Measurements from ENCODE around the gene FZD4.
"Not testable (repeated sequence)": the region's sequence is repeated elsewhere in the genome, so short reads cannot be mapped to it uniquely, and the experiment has no call there.

FZD4 gene

DNA sequence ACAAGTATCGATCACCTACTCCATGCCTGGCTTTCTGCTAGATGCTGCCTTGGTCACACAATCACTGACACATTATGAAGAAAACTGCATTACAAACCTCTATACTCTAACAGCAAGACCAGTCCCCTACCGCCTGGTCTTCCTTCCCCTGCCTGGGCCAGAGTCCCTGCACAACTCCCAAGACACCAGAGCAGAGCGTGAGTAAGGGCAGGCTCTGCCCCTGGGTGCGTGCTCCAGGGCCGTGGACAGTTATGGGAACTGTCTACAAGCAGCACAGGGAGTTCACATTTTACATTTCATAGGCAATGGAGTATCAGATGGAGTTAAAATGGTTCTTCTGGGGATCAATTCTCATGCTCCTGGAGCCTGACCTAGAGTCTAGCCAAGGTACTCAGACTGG lies 6.5 kb downstream of the FZD4 start (continued):
- TF ChIP-seq INSM2 (tag by site-specific recombination; IDR thresholded peaks at IDR 0.05) (no peak), TSHZ1 (tag by site-specific recombination; IDR thresholded peaks at IDR 0.05; ENCODE audit: borderline replicate concordance) (no peak), ZNF423 (tag by site-specific recombination; IDR thresholded peaks at IDR 0.05) (no peak), ZNF354C (tag by site-specific recombination; IDR thresholded peaks at IDR 0.05; ENCODE audit: borderline replicate concordance, low read depth) (no peak), ZNF133 (tag by site-specific recombination; IDR thresholded peaks at IDR 0.05) (no peak), MZF1 (tag by site-specific recombination; IDR thresholded peaks at IDR 0.05; ENCODE audit: borderline replicate concordance) (no peak), KLF10 (tag by site-specific recombination; IDR thresholded peaks at IDR 0.05) (no peak)

- H3K4me3 ChIP-seq (ENCODE audit: low read depth, low read length) = no peak overlapping the region
- H3K27ac ChIP-seq (ENCODE audit: extremely low read depth, low read depth, low read length) = no peak overlapping the region
- H3K4me1 ChIP-seq (ENCODE audit: control insufficient read depth, insufficient read depth, low read length) = no peaks in the 10 kb centered on the region; the same call in 1 of the 2 replicates
- no peaks in the 10 kb centered on the region for H3K9me3 ChIP-seq (ENCODE audit: control insufficient read depth, insufficient read depth, low read depth, low read length)
- TF ChIP-seq ZNF654 (tag by site-specific recombination; IDR thresholded peaks at IDR 0.05; ENCODE audit: low read depth) (no peak), TCF7L2 (IDR thresholded peaks at IDR 0.05; ENCODE audit: borderline replicate concordance, low read depth, low read length) (no peak), ZNF292 (tag by site-specific recombination; IDR thresholded peaks at IDR 0.05; ENCODE audit: borderline replicate concordance, low read depth) (no peak), SP7 (tag by site-specific recombination; IDR thresholded peaks at IDR 0.05) (no peak), PATZ1 (tag by site-specific recombination; IDR thresholded peaks at IDR 0.05) (no peak), ZNF302 (tag by site-specific recombination; IDR thresholded peaks at IDR 0.05; ENCODE audit: low read depth) (no peak)
- TF ChIP-seq, protein P1, sequence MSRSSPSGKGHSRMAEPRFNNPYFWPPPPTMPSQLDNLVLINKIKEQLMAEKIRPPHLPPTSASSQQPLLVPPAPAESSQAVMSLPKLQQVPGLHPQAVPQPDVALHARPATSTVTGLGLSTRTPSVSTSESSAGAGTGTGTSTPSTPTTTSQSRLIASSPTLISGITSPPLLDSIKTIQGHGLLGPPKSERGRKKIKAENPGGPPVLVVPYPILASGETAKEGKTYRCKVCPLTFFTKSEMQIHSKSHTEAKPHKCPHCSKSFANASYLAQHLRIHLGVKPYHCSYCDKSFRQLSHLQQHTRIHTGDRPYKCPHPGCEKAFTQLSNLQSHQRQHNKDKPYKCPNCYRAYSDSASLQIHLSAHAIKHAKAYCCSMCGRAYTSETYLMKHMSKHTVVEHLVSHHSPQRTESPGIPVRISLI (tag by site-specific recombination; IDR thresholded peaks at IDR 0.05) = no peak
- TF ChIP-seq, protein P2, sequence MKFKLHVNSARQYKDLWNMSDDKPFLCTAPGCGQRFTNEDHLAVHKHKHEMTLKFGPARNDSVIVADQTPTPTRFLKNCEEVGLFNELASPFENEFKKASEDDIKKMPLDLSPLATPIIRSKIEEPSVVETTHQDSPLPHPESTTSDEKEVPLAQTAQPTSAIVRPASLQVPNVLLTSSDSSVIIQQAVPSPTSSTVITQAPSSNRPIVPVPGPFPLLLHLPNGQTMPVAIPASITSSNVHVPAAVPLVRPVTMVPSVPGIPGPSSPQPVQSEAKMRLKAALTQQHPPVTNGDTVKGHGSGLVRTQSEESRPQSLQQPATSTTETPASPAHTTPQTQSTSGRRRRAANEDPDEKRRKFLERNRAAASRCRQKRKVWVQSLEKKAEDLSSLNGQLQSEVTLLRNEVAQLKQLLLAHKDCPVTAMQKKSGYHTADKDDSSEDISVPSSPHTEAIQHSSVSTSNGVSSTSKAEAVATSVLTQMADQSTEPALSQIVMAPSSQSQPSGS (tag by site-specific recombination; IDR thresholded peaks at IDR 0.05; ENCODE audit: low read depth) = no peak
- peaks cover 0 to 26% of the 10 kb centered on the region in 2 experiments; a peak in 1 of 3 replicates for H3K36me3 ChIP-seq (ENCODE audit: control insufficient read depth in 2 of 2, insufficient read depth in 1 of 2, low read length in 2 of 2)
- ChIA-PET POLR2A (interaction anchor here (1.1 kb wide), 1 partner anchor 9 kb away, joined by 3 read pairs; no protein-coding TSS in a partner anchor), CTCF (interaction anchor here (0.5 to 1.6 kb wide), 3 partner anchors 9 to 812 kb away, joined by 3 to 7 read pairs (median 4); no protein-coding TSS in a partner anchor)
Measured at GRCh38 chr11:86947541-86947940, 7.7 kb downstream of the FZD4 start.

DNA sequence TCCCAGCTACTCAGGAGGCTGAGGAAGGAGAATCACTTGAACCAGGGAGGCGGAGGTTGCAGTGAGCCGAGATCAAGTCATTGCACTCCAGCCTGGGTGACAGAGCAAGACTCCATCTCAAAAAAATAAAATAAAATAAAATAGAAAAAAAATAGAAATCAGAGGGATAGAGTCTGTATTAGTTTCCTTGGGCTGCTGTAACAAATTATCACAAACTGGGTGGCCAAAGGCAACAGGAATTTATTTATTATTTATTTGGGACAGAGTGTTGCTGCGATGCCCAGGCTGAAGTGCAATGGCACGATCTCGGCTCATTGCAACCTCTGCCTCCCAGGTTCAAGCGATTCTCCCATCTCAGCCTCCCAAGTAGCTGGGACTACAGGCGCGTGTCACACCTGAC lies 11.7 kb downstream of the FZD4 start:
- H3K36me3 ChIP-seq (ENCODE audit: control insufficient read depth in 2 of 2, insufficient read depth in 1 of 2, low read length in 2 of 2) = peaks cover 0 to 11% of the 10 kb centered on the region in 2 experiments; a peak in 1 of 3 replicates
- H3K27ac ChIP-seq (ENCODE audit: extremely low read depth, low read depth, low read length); H3K4me1 ChIP-seq (ENCODE audit: control insufficient read depth, insufficient read depth, low read length); CTCF ChIA-PET; H3K4me3 ChIP-seq (ENCODE audit: low read depth, low read length); POLR2A ChIA-PET; H3K9me3 ChIP-seq (ENCODE audit: control insufficient read depth, insufficient read depth, low read depth, low read length): not testable (repeated sequence)

All from HEK293 (cell line).